HG02885 (cell line): ENCODE data around the gene KIAA1671.

Experiments
- ATAC-seq: cut with Tn5 transposase; IDR thresholded peaks from one replicate; pipeline ENCODE4 v1.9.1; 2021; ENCODE audit warnings: mild to moderate bottlenecking; ENCODE audit not compliant: unreplicated experiment, poor library complexity

Gene KIAA1671

DNA sequence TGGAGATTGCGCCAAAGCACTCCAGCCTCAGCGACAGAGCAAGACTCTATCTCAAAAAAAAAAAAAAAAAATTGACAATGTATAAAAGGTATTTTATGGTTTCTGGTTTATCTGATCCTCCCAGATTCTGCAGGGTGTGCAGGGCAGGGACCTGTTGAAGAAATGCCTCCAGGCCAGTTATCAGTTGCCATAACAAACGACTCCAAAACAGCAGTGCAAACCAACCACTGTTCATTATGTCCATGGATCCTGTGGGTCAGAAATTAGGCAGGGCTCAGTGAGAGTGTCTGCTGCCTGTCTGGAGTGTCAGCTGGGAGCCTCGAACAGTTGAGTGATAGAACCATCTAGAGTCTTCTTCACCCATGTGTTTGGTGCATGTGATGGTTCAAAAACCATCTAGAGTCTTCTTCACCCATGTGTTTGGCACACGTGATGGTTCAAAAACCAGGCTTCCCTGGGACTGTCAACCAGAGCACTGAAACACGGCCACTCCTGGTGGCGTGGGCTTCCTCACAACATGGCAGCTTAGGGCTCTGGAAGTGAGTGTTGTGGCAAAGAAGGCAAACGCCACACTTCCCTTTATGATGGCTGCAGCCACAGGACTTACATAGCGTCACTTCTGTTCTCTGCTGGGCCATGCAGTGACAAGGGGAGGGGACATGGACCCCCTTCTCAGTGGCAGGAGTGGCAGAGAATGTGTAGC is 132.0 kb downstream of the KIAA1671 start:
- no peak for ATAC-seq

DNA sequence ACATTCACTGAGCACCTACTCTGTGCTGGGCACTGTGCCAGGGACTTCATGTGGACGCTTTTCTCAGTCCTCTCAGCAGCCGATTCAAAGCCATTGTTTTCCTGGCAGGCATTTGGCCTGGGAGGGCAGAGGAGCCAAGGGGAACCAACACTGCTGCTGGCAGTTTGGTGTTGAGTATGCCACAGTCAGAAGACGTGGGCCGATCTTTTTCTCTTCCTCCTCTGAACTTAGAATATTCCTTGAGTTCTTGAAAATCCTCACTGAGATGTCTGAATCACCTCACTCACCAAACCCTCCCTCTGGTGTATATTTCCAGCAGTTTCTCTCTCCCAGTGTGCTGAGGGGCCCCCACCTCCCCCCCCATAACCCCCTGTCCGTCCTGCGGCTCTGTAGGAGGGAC is 132.6 kb downstream of the KIAA1671 start:
- ATAC-seq, result no peak

DNA sequence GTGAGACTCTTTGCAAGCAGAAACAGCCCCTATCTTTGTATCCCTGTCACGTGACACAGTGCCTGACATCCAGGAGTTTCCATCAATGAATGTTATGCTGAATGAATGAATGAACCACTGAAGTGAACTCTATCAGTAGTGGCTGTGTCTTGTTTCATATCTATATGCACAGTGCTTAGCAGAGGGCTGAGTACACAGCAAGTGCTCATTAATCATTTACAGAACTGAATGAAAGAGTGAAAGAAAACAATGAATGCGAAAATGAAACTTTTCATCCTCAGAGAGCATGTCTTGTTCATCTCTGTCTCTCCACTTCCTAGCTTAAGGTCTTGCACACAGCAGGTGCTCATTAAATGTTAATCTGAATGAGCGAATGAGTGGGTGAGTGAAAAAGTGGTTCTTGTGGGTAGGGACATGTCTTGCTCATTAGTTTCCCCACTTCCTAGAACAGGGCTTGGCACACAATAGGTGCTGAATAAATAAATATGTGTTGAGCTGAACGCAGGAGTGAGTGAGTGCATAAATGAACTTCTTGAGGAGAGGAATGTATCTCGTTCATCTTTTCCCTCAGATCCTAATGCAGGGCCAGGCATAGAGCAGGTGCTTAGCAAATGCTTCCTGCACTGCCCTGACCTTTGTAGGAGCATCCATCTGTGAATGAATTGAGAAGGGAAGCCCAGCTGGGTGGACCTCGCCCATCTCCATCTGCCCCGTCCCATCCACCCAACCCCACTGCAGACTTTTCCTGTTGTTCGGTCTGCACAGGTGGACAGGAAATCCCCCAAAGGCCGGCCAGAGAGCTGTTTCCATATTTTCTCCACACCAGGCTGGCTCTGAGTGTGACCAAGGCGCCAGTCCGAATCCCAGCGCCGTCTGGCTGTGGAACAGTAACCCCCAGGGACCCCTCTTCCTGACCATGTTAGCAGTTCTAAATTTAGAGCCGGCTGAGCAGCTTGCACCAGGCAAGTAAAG is 133.7 kb downstream of the KIAA1671 start:
- no peak for ATAC-seq

DNA sequence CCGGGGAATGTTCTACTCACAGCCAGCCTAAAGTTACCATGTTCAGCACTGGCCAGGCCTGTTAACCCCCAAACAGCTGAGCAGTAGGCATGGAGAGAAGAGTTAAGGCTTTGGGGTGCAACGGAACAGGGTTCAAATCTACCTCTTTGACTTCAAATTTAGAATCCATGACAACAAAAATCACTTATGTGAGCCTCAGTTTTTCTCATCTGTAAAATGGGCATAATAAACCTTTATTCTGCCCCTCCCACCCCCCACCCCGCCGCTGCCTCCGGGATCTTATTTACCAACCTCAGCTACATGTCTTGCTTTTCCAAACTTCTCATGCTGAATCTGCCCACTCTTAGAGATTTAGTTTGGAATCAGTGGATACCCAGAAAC is 134.4 kb downstream of the KIAA1671 start:
- ATAC-seq, result no peak

DNA sequence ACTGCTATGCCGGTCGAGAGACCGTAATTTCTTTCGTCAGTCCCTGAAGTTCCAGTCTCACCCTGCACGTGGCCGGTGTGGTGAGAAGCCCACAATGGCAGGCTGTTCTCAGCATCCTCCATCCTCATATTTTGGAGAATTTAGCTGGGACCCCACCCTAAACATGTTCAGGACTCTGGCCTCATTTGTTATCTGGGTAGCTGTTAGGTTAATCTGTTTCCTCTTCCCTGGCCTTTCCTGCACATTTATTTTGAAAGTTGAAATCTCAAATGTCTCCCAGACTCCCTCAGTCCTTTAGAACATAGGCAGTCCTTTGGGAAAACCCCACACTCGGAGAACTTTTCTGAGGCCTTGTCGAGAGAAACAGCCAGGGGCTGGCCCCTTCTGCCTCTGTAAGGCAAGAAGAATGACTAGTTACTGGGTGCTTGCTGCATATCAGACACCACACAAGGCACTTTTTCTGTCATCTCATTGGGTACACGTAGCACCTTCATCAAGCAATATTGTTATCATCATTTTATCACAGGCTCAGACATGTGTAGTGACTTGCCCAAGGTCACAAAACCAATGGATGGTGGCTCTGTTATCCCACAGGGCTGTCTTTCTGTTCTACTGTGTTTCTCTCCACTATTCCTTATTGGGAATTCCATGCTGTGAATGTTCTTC is 137.8 kb downstream of the KIAA1671 start:
- ATAC-seq, result no peak

DNA sequence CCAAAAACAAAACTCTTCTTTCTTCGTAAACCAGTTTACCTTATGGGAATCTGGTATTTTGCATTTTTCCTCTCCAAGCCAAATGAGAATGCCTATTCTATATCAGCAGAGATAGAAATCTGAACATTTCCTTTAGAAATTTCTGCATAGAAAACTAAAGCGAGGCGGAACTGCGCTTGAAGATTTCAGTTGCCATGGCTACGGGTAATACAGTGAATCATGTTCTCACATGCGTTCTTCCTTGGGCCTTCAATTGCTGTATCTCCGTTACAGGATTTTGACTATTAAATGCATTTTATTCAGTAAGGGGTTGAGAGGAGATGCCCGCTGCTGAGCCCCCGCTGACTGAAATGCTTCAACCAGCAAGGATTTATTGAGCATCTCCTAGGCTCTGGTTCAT is 138.9 kb downstream of the KIAA1671 start:
- no peak for ATAC-seq

DNA sequence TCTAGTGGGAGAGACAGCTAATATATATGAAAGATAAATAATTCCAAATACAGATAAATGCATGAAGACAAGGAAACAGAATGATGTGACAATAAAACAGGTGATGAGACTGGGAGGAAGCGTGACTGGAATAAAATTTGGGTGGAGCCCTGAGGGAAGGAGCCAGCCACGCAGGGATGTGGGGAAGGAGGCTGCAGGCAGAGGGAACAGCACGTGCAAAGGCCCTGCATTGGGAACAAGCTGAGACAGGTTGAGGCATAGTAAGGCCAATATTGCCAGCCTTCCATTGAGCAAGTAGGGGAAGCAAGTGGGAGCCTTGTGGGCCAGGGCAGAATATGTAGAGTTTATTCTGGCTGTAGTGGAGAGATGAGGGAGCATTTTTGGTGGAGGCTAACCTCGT is 139.6 kb downstream of the KIAA1671 start:
- no peak for ATAC-seq

DNA sequence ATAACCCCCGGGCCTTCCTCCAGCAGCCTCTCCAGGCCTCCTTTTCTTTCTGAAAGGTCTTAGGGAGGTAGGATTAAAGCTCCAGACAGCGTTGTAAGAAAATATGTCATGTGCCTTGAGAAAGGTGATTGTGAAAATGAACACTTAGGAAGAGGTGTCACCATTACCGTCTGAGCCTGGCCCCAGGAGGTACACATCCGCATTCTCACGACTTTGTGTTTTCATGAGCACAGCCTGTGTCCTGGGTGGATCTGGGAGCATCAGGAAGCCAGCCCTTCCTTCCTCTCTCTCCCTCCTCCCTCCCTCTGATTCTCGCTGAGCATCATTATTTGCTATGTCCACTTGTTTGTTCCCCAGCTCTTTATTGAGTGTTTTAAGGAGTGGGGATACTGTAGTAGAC is 142.1 kb downstream of the KIAA1671 start:
- no peak for ATAC-seq

DNA sequence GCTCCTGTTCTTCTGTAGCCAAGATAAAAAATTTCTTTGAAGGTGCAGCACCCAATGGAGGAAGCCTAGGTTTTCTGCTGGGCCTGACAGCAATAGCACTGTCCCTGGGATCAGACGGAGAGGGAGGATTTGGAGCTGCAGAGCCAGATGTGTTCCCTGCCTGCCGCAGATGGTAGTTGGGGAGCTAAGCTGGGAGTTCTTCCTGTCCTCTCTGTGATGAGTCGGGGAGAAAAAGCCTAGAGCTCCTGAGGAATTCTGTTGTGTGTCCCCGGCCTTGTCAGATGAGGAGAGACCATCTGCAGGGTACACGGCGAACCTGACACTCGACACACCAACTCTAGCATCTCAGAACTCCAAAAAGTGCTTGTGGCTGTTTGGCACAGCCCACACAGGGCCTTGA is 143.4 kb downstream of the KIAA1671 start:
- ATAC-seq, result no peak

DNA sequence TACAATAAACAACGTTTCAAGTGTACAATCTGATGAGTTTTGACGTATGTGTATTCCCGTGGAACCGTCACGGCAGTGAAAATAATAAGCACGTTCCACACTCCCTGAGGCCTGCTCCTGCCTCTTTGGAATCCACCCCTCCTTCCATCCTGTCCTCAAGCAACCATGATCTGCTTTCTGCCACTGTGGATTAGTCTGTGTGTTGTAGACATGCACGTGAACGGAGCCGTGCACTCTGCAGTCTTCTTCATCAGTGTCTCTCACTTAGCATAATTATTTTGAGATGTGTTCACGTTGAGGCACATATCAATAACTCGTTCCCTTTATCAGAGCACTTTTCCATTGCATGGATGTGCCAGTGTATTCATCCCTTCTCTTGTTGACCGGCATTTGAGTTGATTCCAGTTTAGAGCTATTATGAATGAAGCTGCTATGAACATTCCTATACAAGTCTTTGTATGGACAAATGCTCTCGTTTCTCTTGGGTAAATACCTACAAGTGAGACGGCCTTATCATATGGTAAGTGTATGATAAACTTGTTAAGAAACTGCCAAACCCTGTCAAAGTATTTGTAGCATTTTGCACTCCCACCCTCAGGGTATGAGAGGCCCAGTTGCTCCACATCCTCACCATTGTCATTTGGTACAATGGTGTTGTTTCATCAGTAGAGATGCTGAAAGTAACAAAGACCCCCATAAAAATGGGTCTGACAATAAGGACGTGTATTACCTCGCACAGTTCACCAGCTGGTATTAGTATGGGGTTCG is 144.3 kb downstream of the KIAA1671 start:
- ATAC-seq, result no peak

DNA sequence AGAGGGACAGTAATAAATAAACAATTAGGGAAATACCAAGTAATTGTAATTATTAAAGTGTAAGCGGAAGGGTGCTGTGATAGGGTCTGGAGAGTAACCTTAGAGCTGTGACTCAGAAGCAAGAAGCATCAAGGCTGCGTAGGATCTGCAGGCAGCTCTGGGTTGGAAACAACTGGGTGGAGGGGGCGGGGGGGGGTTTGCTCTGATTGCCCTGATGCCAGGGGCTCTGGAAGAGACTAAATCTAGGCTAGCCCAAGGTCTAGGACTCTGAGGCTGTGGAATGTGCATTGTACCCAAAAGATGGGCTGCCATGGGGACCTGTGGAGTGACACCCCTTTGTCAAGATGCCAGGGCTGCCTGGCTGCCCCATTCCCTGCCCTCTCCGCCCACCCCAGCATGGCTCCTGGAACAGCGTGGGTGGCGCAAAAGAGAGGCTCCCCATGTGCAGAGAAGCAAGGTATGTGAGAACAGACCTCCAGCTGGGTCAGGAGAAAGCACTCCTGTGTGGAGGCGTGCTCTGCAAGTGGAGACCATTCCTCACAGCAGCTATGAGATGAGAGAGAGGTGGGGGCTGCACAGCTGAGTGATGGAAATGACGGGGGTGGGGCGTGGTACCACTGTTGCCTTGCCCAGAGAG is 146.0 kb downstream of the KIAA1671 start:
- no peak for ATAC-seq

DNA sequence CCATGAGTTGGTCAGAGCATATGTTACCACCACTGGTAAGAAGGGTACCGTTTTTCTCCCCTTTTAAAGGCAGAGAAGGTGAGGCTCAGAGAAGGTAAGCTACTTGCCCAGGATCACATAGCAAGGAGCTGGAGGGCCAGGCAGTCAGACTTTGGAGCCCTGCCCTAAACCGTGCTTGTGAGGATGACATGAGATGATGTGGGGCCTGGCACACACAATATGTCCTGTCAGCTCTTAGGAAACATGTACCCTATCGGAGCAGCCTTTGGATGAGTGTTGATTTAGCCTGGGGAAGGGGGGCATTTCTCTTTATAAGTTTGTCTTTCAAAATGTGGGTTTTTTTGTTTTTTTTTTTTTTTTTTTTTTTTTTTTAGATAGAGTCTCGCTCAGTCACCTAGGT is 146.7 kb downstream of the KIAA1671 start:
- ATAC-seq, result no peak

DNA sequence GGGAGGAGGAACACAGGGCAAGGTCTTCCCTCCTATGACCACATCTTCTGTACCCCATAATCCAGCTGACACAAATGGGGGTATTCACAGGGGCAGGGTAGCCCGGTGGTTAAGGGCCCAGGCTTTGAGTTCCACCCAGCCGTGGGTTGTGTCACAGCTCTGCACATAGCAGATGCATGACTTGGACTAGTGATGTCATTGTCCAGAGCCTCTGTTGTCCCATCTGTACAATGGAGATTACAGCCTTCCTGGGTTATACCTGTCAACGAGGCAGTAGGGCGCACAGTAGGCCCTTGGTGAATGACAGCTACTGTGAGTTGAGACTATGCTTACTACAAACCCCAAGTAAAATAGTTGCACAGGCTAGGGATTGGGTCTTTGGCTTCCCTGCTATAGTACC is 147.9 kb downstream of the KIAA1671 start:
- ATAC-seq, result no peak

DNA sequence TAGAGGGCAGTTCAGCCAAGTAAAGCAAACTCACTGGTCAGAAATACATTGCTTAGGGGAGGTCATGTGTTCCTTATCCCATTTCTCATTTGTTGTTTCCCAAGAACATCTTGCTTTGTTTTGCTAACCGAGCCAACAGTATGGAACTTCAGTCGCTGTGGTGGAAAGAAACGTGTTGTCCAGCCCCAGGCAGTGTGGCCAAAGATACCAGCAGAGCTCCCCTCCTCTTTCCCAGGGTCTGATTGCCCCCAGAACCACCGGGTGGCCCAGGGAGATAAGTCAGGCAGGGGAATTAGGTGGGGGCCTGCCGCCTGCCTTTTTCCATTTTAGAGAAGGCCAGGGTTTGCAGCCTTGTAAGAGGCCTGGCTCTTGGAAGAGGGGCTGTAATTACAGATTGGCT is 148.4 kb downstream of the KIAA1671 start:
- no peak for ATAC-seq

DNA sequence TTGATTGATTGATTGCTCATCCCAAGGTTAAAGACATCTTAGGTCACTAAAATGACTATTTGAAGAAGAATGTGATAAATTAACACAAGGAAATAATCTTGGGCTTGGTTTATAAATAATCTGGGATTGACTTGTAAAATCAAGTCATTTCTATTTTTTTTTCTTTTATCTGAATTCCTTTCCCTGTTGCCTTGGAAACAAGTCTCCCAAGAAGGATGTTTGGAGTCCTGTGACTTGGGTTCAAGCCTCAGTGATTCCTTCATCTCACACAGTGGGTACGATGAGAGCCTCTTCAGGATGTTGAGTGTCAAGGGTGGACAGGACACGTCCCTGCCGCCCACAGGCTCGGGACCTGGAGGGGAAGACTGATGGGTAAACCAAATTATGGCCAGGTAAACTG is 149.0 kb downstream of the KIAA1671 start:
- no peak for ATAC-seq

DNA sequence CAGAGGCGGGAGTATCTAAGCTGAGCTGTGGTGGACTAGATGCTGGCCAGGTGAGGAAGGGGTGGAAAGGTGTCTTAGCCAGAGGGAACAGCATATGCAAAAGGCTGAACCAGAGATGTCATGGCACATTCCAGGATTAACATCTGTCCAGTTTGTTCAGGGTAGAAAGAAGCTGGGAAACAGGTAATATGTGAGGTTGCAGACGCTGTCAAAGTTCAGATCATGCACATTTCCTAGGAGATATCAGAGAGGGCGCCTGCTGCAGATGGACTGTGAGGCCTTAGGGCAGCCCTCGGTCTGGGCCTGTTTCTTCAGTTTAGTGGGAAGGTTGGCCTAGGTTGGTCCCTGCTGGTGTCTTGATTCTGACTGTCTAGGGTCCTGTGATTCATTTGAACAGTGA is 149.5 kb downstream of the KIAA1671 start:
- ATAC-seq, result no peak

DNA sequence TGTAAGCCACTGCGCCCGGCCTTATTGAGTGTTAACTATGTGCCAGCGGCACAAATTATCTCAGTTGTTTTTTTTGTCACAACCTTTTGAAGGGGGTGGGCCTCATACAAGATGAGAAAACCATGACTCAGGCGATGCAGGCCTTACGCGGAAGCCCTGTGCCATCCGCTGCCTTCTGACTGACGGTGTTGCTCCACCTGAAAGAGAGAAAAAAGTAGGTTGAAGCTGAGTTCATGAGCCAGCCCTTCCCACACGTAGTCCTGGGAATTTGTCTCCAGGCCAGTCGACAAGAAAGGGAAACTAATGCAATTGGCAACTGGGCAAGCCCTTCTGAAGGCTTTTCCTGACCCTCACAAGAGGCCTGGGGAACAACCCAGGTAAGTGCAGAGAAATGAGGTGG is 150.2 kb downstream of the KIAA1671 start:
- no peak for ATAC-seq

DNA sequence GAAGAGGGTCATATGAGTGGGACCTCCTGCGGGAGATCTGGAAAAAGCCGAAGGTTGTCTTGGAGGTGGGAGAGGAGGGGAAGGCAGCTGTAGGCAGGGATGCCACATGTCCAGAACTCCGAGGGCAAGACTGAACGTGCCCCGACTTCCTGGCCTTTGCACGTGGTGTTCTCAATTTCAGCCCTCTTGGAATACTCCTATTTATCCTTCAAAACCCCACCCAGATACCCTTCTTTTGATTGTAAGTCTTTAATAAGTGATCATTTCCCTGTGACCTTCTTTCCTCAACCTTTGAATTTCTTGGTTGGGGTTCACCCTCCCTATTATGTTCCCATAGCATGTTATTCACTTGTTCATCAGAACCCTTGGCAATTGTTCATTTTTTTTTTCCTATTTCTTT is 151.9 kb downstream of the KIAA1671 start:
- ATAC-seq, result no peak

DNA sequence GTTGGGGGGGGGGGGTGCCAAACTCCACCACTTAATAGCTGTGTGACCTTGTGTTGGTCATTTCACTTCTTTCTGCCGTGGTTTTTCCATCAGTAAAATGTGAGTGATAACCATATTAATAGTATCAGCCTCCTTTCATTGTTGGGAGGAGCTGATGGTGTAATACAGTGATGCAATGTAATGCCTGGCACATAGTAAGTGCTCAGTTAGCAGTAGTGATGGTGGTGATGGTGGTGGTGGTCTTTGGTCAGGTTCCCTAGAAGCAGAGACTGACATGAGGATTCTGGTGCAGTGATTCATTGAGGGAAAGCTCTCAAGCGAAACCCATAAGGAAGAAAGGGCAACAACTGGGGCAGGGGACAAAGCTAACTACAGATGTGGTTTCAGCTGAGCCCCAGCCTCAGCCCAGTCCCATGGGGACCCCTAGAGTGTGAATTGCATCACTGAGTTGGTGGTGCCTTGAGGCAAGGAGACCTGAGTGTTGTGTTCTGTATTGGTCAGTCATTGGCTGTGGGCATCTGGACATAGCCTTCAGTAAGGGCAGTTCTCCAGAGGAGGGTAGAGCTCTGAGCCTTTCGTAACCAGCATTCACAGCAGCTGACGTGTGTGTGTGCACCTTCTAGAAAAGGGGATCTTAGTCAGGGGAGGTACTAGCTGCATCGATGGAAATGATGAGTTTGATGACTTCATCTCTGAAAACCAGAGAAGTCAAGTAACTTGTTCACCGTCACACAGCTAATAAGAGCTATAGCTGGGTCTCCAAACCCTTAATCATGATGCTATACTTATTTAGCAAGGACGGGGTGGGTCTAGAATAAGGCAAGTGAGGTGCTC is 153.5 kb downstream of the KIAA1671 start:
- no peak for ATAC-seq
